ENCODE results near the gene JMJD6.

Gene JMJD6

DNA sequence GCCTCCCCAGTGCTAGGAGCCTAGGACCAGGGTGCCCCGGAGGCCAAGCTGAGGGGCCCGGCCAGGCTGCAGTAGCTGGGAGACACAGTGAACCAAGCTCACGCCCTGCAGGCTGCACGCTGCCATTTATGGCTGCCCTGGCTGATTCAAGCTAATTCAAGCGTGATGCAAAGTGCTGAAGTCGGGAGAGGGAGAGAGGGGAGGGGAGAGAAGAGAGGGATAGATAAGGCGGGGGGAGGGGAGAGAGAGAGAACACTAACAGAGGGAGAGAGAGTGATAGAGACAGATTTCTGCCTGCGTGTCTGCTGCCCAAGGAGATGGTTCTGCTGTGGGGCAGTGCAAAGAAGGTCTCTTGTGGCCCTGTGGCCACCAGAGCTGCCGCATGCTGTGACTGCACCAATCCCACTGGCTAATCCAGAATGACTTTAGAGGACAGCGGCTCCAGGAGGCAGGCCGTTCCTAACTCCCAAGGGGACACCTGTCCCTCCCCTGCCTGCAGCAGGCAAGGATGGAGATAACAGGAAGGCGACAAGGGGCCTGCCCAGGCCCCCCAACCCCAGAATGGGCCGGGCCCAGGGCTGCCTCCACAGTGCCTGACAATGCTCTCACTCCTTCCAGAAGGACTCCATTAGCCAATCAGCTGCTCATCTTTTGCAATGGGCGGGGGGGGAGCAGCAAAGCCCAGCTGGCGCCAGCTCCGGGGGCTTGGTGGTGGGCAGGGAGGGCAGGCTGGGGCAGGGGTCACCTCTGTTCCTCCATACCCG, 28.5 kb downstream of the JMJD6 start:
- DNase-seq, result no peak

DNA sequence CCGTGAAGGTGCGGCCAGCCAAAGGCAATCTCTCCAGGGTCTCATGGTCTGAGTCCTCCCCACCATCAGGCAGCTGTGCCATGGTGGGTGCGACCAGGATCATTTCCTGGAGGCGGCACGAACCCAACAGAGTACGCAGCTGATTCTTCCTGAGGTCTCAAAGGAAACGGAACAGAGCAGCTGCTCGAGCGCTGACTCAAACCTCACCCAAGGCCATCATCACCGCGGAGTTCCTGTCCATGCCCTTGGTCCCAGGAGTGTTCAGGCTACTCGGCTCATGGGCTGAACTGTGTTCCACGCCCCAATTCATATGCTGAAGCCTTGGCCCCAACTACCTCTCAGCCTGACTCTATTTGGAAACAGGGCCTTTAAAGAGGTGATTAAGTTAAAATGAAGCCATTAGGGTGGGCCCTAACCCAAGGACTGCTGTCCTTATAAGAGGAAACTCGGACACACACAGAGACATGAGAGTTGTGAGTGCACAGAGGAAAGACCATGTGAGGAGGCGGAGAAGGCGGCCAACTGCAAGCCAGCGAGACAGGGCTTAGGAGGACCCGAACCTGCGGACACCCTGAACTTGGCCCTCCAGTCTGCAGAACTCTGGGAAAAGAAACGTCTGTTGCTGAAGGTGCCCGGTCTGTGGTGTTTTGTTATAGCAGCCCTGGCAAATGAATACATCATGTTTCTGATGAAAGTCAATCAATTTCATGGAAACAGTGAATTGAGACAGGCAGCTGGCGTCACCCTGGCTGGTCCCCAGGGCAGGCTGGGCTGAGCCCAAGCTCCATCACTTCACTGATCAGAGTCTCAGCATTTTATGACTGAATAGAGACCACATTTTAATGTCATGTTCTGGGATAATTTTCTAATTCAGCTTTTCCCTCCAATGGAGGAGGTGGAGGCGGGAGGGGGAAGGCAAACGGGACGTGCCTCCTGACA, 29.4 kb downstream of the JMJD6 start:
- no peak for DNase-seq

DNA sequence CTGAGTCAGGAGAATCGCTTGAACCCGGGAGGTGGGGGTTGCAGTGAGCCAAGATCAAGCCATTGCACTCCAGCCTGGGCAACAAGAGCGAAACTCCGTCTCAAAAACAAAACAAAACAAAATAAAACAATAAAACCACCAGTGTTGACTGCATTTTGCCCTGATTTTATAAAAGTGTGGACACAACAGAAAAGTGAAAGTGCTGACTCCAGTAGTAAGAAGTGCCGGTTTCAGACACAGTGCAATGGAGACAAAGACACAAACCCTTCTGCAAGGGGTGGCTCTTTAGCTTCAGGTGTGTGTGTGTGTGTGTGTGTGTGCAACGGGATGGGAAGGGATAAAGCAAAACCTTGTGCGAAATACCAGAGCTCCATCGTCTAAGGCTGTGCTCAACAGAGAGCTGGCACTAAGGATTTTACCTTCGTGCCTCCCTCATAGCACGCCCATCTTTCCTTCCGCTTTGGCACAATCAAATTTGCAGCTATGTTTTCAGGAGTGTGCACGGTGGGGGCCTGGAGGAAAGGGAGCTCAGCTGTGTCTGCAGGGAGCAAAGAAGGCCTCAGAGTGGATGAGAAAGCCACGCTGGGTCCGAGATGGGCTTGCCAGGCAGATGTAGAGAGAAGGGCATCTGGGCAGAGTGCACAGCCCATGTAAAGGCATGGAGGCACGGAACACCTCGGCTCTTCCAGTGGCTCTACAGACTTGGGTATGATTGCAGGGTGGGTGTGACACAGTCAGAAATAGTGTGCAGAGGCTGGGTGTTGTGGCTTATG, 31.2 kb downstream of the JMJD6 start:
- DNase-seq, result no peak

DNA sequence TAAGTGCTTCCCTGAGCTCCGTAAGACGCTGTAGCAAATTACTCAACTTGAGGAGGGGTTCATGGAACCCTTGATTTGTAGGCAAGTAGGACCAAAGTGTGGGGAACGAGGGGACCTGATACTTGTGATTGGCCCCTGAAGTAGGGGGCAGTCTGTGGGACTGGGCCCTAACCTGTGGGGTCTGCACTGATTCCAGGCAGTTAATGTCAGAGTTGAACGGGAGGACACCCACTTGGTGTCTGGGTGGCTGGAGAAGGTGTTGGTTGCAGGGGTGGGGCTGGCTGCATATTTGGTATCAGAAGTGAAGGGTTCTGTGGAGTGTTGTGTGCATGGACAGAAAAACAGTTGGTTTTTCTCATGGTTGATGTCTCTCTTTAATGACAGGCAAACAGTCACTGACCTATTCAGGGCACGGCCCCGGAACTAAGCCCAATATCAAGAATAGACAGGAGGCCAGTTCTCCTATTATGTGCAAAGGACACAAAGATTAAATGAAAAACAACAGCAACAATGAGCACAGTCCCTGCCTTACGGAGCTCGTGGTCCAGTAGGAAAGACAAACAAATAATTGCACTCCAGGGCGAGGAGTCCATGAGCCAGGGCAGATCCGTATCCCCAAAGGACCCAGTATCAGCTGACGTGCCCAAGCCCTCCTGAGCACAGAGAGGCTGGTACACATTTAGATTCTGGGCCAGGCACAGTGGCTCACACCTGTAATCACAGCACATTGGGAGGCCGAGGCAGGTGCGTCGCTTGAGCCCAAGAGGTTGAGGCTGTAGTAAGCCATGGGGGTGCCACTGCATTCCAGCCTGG, 34.8 kb downstream of the JMJD6 start:
- no peak for DNase-seq

GRCh38 chr17:76690596-76691280, 35.7 kb downstream of the JMJD6 start:
- DNase-seq, result no peak

DNA sequence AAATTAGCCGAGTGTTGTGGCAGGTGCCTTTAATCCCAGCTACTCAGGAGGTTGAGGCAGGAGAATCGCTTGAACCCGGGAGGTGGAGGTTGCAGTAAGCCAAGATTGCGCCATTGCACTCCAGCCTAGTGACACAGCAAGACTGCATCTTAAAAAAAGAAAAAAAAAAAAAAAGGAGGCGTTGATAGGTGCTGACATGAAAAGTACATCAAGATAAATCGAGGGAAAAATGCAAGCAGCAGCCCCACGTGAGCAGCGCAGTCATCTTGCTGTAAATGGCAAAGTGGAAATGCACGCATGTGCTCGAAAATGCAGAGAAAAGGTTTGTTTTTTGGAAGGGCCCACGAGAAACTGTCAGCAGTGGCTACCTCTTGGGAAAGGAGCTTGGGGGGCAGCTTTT, 36.5 kb downstream of the JMJD6 start:
- no peak for DNase-seq

DNA sequence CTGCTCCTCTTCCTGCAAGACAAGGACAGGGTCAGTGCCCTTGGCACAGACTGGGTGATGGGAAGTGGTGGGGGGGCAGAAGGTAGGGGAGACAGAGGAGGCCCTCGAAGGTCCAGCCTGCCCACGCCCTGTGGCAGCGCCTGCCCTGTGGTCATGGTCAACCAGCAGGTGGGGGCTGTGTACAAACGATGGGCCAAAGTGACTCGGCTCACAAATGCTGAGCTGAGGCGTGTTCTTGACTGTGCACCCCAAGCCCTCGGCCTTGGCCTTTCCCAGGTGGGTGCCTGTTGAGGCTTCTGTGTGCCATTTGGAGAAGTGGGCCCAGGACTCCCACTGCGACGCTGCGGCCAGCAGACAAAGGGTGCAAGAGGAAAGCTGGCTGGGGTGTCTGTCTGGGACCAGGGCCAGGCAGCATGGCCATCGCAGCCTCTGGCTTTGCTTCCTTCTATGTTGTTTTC, 38.2 kb downstream of the JMJD6 start:
- DNase-seq, result no peak

GRCh38 chr17:76687298-76688164, 38.9 kb downstream of the JMJD6 start:
- peak; percentile 71 for DNase-seq

DNA sequence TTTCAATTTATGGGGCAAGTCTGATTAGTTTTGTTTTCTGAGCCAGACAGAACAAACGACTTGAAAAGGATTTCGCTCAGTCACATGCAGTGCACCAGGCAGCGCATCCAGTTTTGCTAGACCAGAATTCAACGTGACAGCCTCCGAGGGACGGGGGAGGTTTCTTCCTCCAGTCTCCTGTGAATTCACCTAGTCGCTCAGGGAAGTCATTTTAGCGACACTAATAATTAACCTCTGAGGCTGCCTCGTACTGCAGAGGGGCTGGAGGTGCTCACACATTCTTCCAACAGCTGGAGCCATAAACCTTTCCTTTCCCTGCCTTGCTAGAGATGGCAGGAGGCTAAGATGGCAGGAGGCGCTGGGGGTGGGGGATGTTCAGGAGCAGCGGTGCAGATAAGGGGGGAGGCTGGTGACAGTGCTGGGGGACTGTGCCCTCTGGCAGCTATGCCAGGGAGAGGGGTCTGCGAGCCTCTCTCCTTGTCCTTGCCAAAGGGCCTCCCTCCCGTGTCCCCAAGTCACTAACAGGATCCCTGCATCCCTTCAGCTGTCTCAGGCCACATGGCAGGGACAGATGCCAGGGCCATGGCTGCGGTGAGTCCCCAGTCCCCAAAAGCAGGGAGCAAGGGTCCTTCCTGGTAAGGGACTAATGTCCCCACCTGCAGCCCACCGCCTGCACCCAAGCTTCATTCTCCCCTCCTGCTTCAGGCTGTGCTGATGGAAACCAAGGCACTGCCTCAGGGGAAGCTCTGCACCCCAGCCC, 39.7 kb downstream of the JMJD6 start:
- no peak for DNase-seq

- DNase-seq, result no peak
Measured at GRCh38 chr17:76685846-76686245, 40.6 kb downstream of the JMJD6 start.

DNA sequence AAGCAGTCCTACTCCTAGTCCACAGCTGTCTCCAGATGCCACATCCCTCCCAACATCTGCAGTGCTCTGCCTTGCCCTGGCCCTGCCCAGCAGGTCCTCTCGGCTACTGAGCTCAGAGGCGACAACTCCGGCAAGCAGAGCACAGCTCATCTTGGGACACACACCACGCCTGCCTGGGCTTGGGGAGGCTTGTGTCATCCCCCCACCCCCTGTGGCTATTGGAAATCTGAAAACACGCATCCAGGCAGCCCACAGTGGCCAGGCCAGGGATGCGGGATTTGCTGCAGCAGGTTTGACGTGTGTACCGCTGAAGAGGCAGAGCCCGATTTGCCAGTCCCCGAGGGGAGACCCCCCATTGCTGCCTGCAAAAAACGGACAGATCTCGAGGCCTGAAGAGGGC, 41.0 kb downstream of the JMJD6 start:
- DNase-seq, result no peak

DNA sequence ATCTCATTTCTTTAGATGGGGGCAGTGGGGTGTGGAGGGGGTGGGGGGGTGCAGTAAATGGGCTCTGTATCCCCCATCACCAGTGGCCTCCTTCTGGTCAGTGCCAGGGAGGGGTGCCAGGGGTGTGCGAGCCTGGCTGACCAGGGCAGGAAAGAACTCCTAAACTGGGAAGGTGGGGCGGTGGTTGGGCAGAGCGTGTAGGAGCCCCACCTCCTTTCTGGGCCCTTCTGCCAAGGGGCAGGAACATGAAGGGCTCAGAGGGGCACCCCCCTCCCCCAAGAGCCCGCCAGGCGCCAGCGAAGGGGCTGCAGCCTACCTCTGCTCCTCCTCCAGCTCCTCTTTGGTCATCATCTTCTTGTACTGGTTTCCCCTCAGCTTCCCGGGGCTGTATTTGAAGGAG, 41.6 kb downstream of the JMJD6 start:
- no peak for DNase-seq

GRCh38 chr17:76683921-76684745, 42.3 kb downstream of the JMJD6 start:
- DNase-seq, result no peak

DNA sequence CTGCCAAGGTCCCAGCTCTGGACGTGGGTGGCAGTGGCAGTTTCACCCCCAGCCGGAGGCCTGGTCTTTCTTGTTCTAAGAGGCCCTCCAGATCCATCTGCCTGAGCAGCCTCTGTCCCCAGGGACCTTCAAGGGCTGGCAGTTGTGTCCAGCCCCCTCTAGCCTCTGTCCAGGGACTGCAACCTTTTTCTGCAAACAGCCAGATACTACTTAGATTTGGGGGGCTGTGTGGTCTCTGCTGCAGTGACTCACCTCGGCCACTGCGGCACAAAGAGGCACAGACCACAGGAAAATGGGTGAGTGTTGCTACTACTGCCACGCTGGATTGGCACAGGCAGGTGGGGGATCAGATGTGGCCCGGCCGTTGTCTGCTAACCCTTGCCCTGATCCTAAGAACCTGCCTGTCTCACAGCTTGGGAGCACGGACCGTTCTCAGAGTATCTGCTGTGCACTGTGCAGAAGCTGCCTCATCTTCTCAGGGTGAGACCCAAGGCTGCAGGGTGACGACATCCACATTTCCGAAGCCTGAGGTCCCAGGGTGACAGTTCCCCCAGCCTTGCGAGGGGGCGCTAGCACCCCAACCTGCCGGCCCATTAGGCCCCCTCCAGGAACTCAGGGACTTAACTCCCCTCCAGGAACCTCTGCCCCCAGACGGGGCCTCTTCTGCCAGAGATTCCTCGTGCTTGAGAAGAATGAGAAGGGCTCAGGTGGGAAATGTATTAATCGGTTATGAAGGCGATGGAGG, 43.2 kb downstream of the JMJD6 start:
- DNase-seq, result no peak

GRCh38 chr17:76682296-76682695, 44.1 kb downstream of the JMJD6 start:
- DNase-seq, result peak; percentile 58

- DNase-seq, result peak; percentile 78
Measured at GRCh38 chr17:76681222-76682137, 44.9 kb downstream of the JMJD6 start.

- no peak for DNase-seq
Measured at GRCh38 chr17:76679239-76679638, 47.2 kb downstream of the JMJD6 start.
